ENCODE measurements around the gene DOK1.

DNA sequence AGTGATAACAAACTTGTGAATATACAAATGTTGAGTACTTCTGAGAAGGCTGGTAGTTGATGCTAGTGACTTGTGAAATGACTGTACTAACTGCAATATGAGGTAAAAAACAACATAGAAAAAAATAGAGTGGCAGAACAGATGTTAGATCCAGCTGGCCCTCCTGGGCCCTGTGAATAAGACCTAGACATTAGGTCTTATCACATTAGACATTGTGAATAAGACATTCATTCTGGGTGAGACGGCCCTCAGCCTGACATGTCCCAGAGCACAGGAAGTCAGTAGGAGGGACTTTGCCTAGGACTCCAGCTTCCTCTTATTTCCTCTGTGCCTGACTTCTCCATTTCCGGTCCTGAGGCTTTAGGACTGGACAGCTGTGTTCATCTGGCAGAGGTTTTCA lies 22.9 kb downstream of the DOK1 start:
- TF ChIP-seq CTCF (IDR thresholded peaks at IDR 0.05) (no peak), SIN3A (IDR thresholded peaks at IDR 0.05; ENCODE audit: borderline replicate concordance, insufficient read depth, low read depth, low read length) (no peak)

Data from Panc1 (cell line).